HCT116 (cell line): ENCODE measurements around the gene GTPBP10. TPM values are rescaled to one million over a fixed set of nuclear protein-coding genes. Genes with fewer than 3 reads are reported as not detected.

Source experiments
- ATAC-seq: fragments of 200-7000 bp; cut with Tn5 transposase; 2 replicates; pipeline ENCODE4 v1.9.1; 2020; ENCODE audit warnings: mild to moderate bottlenecking, moderate library complexity
- BruUV-seq: library from RNA; stranded (reverse); fragments of 400-500 nt; replicated peaks from 2 replicates; lab custom pipeline; 2021; lab: Mats Ljungman, UMichigan
- CTCF ChIA-PET: fragments of 300-600 bp; sonication (Branson Sonifier 250); formaldehyde crosslinking; loops from one replicate; lab custom pipeline; 2021; ENCODE audit warnings: antibody characterized with exemption; lab: Charles Lee
- POLR2A ChIA-PET: fragments of 300-600, 350-600 bp; sonication (Branson Sonifier 250); formaldehyde crosslinking; loops from one replicate; lab custom pipeline; 2021; ENCODE audit warnings: antibody characterized with exemption; lab: Charles Lee
- RAD21 ChIA-PET, 2 experiments: fragments of 300-600 bp; sonication (Branson Sonifier 250); formaldehyde crosslinking; loops; one replicate each; lab custom pipeline; 2023; ENCODE audit warnings: low total read pairs in 2 of 2; ENCODE audit not compliant: uncharacterized antibody in 2 of 2, unreplicated experiment in 2 of 2, low non-redundant PET in 1 of 2; lab: Charles Lee
- DNase-seq: peaks from one replicate; pipeline ENCODE4 v3.0.0-alpha.2; 2010; ENCODE audit warnings: low read depth, low spot score
- H2AFZ ChIP-seq: fragments of 200-600 bp; shearing (Covaris generic), sonication (generic); 2 replicates; pipeline ENCODE4 v1.6.1; 2017; ENCODE audit warnings: low read depth, mixed run types, mixed read lengths, antibody characterized with exemption, low read length; ENCODE audit not compliant: poor library complexity, severe bottlenecking
- H3K27ac ChIP-seq: 2 replicates; pipeline ENCODE4 v1.5.1; 2012; ENCODE audit warnings: low read depth, low read length
- H3K27me3 ChIP-seq: fragments of 200-600 bp; sonication (generic); 2 replicates; pipeline ENCODE4 v1.6.1; 2016; ENCODE audit warnings: mixed run types, low read length, mixed read lengths; ENCODE audit not compliant: insufficient read depth
- H3K36me3 ChIP-seq, 2 experiments: fragments of 200-500 bp in 1 of 2; fragments of 200-600 bp in 1 of 2; sonication (Bioruptor generic) in 1 of 2; sonication (generic) in 1 of 2; 2 replicates each; pipeline versions ENCODE4 v1.5.1 to v1.6.1; 2014 to 2016; ENCODE audit warnings: low read length in 2 of 2, inconsistent platforms in 1 of 2, mixed read lengths in 1 of 2, mixed run types in 1 of 2; ENCODE audit not compliant: insufficient read depth in 2 of 2, control insufficient read depth in 1 of 2
- H3K4me1 ChIP-seq, 2 experiments: fragments of 200-600 bp in 1 of 2; sonication (generic) in 1 of 2; 2 replicates each; pipeline versions ENCODE4 v1.5.1 to v1.6.1; 2012 to 2017; ENCODE audit warnings: low read length in 2 of 2, inconsistent platforms in 1 of 2, mild to moderate bottlenecking in 1 of 2, mixed read lengths in 1 of 2, mixed run types in 1 of 2, moderate library complexity in 1 of 2; ENCODE audit not compliant: insufficient read depth in 2 of 2, control insufficient read depth in 1 of 2
- H3K4me2 ChIP-seq: fragments of 200-600 bp; sonication (generic); 2 replicates; pipeline ENCODE4 v1.6.1; 2017; ENCODE audit warnings: mixed run types, low read length, mixed read lengths
- H3K4me3 ChIP-seq, 2 experiments: fragments of 200-600 bp in 1 of 2; sonication (generic) in 1 of 2; replicated peaks in 1 of 2; 2 replicates each; pipeline ENCODE4 v1.5.1; 2011 to 2016; ENCODE audit warnings: low read length in 2 of 2, control low read depth in 1 of 2, low read depth in 1 of 2, mild to moderate bottlenecking in 1 of 2, mixed read lengths in 1 of 2, mixed run types in 1 of 2
- H3K79me2 ChIP-seq: fragments of 200-600 bp; sonication (generic); 2 replicates; pipeline ENCODE4 v1.6.1; 2017; ENCODE audit warnings: mild to moderate bottlenecking, mixed run types, low read length, moderate library complexity, mixed read lengths; ENCODE audit not compliant: insufficient read depth
- H3K9ac ChIP-seq: fragments of 200-600 bp; sonication (generic); 2 replicates; pipeline ENCODE4 v1.6.1; 2016; ENCODE audit warnings: low read length, mixed read lengths
- H3K9me2 ChIP-seq: fragments of 200-600 bp; sonication (generic), shearing (Covaris generic); 2 replicates; pipeline ENCODE4 v1.6.1; 2017; ENCODE audit warnings: mixed run types, mild to moderate bottlenecking, moderate library complexity; ENCODE audit not compliant: insufficient read depth
- H3K9me3 ChIP-seq, 2 experiments: fragments of 200-500 bp in 1 of 2; fragments of 200-600 bp in 1 of 2; sonication (Bioruptor generic) in 1 of 2; sonication (generic) in 1 of 2; 2 replicates each; pipeline ENCODE4 v1.6.1; 2014 to 2017; ENCODE audit warnings: low read length in 2 of 2, mixed read lengths in 2 of 2, inconsistent platforms in 1 of 2, low read depth in 1 of 2, mild to moderate bottlenecking in 1 of 2, mixed run types in 1 of 2, moderate library complexity in 1 of 2; ENCODE audit not compliant: control insufficient read depth in 1 of 2, insufficient read depth in 1 of 2
- H4K20me1 ChIP-seq: fragments of 200-600 bp; sonication (generic), shearing (Covaris generic); 2 replicates; pipeline ENCODE4 v1.6.1; 2017; ENCODE audit warnings: mixed run types, mild to moderate bottlenecking, moderate library complexity; ENCODE audit not compliant: insufficient read depth
- CBX3 ChIP-seq: IDR thresholded peaks from 2 replicates; pipeline ENCODE4 v1.6.1; 2012; ENCODE audit warnings: low read depth
- CEBPB ChIP-seq: IDR thresholded peaks from 2 replicates; pipeline ENCODE4 v1.6.1; 2012; ENCODE audit warnings: low read depth
- CTCF ChIP-seq, 3 experiments: fragments of 200-600 bp in 1 of 3; sonication (generic) in 1 of 3; IDR thresholded peaks in 2 of 3; conservative IDR thresholded peaks in 1 of 3; 2 replicates each; pipeline ENCODE4 v1.5.1; 2012 to 2017; ENCODE audit warnings: low read depth in 2 of 3, low read length in 2 of 3, antibody characterized with exemption in 1 of 3, borderline replicate concordance in 1 of 3, control low read depth in 1 of 3, mild to moderate bottlenecking in 1 of 3, mixed read lengths in 1 of 3, mixed run types in 1 of 3, moderate library complexity in 1 of 3; ENCODE audit not compliant: insufficient read depth in 1 of 3
- EGR1 ChIP-seq: IDR thresholded peaks from 2 replicates; pipeline ENCODE4 v1.6.1; 2012; ENCODE audit warnings: low read depth
- ELF1 ChIP-seq: IDR thresholded peaks from 2 replicates; pipeline ENCODE4 v1.6.1; 2012; ENCODE audit warnings: low read depth, borderline replicate concordance
- EZH2 ChIP-seq: fragments of 200-600 bp; sonication (generic); IDR thresholded peaks from 2 replicates; pipeline ENCODE4 v1.6.1; 2017; ENCODE audit warnings: antibody characterized with exemption, mixed run types
- EZH2phosphoT487 ChIP-seq: fragments of 200-600 bp; IDR thresholded peaks from 2 replicates; pipeline ENCODE4 v1.6.1; 2018; ENCODE audit warnings: antibody characterized with exemption, borderline replicate concordance
- POLR2A ChIP-seq: IDR thresholded peaks from 2 replicates; pipeline ENCODE4 v1.7.0; 2011; ENCODE audit warnings: borderline replicate concordance; ENCODE audit not compliant: insufficient read depth, insufficient read length; ENCODE audit errors: extremely low read depth
- POLR2AphosphoS5 ChIP-seq: IDR thresholded peaks from 2 replicates; pipeline ENCODE4 v1.6.1; 2011; ENCODE audit warnings: mild to moderate bottlenecking, low read depth, low read length, moderate library complexity
- RAD21 ChIP-seq: IDR thresholded peaks from 2 replicates; pipeline ENCODE4 v1.6.1; 2012; ENCODE audit warnings: low read depth, mild to moderate bottlenecking
- SP1 ChIP-seq: IDR thresholded peaks from 2 replicates; pipeline ENCODE4 v1.6.1; 2012; ENCODE audit warnings: low read depth
- SRF ChIP-seq: IDR thresholded peaks from 2 replicates; pipeline ENCODE4 v1.6.1; 2012; ENCODE audit warnings: low read depth
- YY1 ChIP-seq: IDR thresholded peaks from 2 replicates; pipeline ENCODE4 v1.6.1; 2011; ENCODE audit warnings: low read length, low read depth, moderate library complexity, mild to moderate bottlenecking; ENCODE audit not compliant: insufficient replicate concordance; ENCODE audit errors: extremely low read depth
- ZBTB33 ChIP-seq: IDR thresholded peaks from 2 replicates; pipeline ENCODE4 v1.6.1; 2011; ENCODE audit warnings: mild to moderate bottlenecking, low read length, moderate library complexity; ENCODE audit not compliant: insufficient replicate concordance; ENCODE audit errors: extremely low read depth
- ZFX ChIP-seq: fragments of 450-650 bp; IDR thresholded peaks from 2 replicates; pipeline ENCODE4 v1.6.1; 2017
- ZNF274 ChIP-seq: fragments of 200-500 bp; sonication (Bioruptor generic); IDR thresholded peaks from 2 replicates; pipeline ENCODE4 v1.6.1; 2014; ENCODE audit warnings: mild to moderate bottlenecking, low read depth, low read length, inconsistent platforms
- intact Hi-C: fragments of 100-400 bp; cut with micrococcal nuclease; formaldehyde crosslinking; loops from 2 replicates; pipeline ENCODE4 v1.10.0; 2022
- total RNA-seq: library from RNA; stranded (reverse); gene quantifications from one replicate; pipeline ENCODE4 v1.2.1, GENCODE V29; 2021; ENCODE audit not compliant: unreplicated experiment
- TF ChIP-seq, protein P1 (sequence below): IDR thresholded peaks from 2 replicates; pipeline ENCODE4 v1.6.1; 2012
- TF ChIP-seq, protein P2 (sequence below): IDR thresholded peaks from 2 replicates; pipeline ENCODE4 v1.6.1; 2012; ENCODE audit warnings: low read depth
- TF ChIP-seq, protein P3 (sequence below): IDR thresholded peaks from 2 replicates; pipeline ENCODE4 v1.6.1; 2012

The GTPBP10 gene
- total RNA-seq, 1 experiment from 2014 or later = 36.7 TPM

DNA sequence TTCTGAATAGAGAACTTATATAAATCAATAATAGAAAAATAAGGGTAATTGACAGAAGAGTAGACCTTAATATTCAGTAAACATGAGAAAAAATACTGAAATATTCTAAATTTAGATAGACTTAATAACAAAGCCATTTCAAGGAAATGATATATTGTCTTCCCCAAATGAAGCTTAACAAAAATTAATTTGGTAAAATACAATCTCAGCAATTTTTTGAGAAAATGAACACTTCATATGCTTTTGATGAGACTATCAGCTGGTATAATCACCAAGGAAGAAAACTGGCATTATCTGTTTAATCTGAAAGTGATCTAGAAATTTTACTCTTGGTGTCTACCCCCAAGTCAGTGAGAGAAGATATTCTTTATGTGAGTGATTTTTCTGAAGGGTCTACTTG, 23.7 kb upstream of the GTPBP10 start:
- Histone ChIP-seq H3K36me3 (no peaks in the 10 kb centered on the region), H3K27me3 (no peaks in the 10 kb centered on the region), H3K9me3 (no peaks in the 10 kb centered on the region), H3K4me2 (no peak overlapping the region), H3K9ac (no peak overlapping the region), H3K27ac (no peak overlapping the region), H4K20me1 (no peaks in the 10 kb centered on the region), H2AFZ (no peak overlapping the region), H3K79me2 (no peaks in the 10 kb centered on the region), H3K4me3 (no peak overlapping the region), H3K9me2 (no peaks in the 10 kb centered on the region), H3K4me1 (no peaks in the 10 kb centered on the region)
- POLR2A ChIA-PET = no interaction called here
- RAD21 ChIA-PET = no interaction called here
- CTCF ChIA-PET = no interaction called here
- DNase-seq (no peak), ATAC-seq (no peak)
- intact Hi-C loops = no loop called here
- BruUV-seq = no TSS peak
- TF ChIP-seq YY1 = no peak
- no peak for TF ChIP-seq RAD21
- no peak for TF ChIP-seq SP1
- TF ChIP-seq, protein P1, sequence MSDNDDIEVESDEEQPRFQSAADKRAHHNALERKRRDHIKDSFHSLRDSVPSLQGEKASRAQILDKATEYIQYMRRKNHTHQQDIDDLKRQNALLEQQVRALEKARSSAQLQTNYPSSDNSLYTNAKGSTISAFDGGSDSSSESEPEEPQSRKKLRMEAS = no peak
- no peak for TF ChIP-seq ELF1
- TF ChIP-seq, protein P2, sequence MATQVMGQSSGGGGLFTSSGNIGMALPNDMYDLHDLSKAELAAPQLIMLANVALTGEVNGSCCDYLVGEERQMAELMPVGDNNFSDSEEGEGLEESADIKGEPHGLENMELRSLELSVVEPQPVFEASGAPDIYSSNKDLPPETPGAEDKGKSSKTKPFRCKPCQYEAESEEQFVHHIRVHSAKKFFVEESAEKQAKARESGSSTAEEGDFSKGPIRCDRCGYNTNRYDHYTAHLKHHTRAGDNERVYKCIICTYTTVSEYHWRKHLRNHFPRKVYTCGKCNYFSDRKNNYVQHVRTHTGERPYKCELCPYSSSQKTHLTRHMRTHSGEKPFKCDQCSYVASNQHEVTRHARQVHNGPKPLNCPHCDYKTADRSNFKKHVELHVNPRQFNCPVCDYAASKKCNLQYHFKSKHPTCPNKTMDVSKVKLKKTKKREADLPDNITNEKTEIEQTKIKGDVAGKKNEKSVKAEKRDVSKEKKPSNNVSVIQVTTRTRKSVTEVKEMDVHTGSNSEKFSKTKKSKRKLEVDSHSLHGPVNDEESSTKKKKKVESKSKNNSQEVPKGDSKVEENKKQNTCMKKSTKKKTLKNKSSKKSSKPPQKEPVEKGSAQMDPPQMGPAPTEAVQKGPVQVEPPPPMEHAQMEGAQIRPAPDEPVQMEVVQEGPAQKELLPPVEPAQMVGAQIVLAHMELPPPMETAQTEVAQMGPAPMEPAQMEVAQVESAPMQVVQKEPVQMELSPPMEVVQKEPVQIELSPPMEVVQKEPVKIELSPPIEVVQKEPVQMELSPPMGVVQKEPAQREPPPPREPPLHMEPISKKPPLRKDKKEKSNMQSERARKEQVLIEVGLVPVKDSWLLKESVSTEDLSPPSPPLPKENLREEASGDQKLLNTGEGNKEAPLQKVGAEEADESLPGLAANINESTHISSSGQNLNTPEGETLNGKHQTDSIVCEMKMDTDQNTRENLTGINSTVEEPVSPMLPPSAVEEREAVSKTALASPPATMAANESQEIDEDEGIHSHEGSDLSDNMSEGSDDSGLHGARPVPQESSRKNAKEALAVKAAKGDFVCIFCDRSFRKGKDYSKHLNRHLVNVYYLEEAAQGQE = no peak
- no peak for TF ChIP-seq CTCF (IDR thresholded peaks at IDR 0.05 in 2 of 3, conservative IDR thresholded peaks at IDR 0.05 in 1 of 3; ENCODE audit: borderline replicate concordance in 1 of 3, insufficient read depth in 1 of 3, low read depth in 2 of 3, low read length in 2 of 3)
- no peak for TF ChIP-seq EZH2phosphoT487
- TF ChIP-seq SRF = no peak
- TF ChIP-seq, protein P3, sequence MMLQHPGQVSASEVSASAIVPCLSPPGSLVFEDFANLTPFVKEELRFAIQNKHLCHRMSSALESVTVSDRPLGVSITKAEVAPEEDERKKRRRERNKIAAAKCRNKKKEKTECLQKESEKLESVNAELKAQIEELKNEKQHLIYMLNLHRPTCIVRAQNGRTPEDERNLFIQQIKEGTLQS = no peak
- TF ChIP-seq EGR1 = no peak
- TF ChIP-seq EZH2 = no peak
- TF ChIP-seq POLR2AphosphoS5 = no peak
- no peak for TF ChIP-seq ZFX
- TF ChIP-seq ZBTB33 = no peak
- TF ChIP-seq CBX3 = no peak
- no peak for TF ChIP-seq CEBPB
- no peak for TF ChIP-seq POLR2A
- no peak for TF ChIP-seq ZNF274
